ENCODE data around the gene PRR16.

DNA sequence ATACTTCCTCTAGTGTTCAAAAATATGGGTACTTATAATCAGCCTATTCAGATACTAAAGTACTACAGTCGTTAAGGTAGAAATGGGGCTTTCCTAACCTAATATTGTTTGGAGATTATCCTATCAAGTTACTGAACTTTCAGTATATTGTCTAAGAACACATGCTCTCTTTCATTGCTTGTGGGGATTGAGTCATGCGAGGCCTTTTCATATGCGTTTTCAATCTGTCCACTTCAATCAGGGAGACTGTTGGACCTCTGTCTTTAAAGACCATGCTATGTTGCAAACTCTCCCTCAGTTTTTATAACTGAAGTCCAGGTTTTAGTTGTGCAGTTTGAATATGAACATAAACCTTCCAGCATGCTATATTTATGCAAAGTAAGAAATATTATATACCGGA is 15.0 kb downstream of the PRR16 start:
- TF ChIP-seq, protein P1, sequence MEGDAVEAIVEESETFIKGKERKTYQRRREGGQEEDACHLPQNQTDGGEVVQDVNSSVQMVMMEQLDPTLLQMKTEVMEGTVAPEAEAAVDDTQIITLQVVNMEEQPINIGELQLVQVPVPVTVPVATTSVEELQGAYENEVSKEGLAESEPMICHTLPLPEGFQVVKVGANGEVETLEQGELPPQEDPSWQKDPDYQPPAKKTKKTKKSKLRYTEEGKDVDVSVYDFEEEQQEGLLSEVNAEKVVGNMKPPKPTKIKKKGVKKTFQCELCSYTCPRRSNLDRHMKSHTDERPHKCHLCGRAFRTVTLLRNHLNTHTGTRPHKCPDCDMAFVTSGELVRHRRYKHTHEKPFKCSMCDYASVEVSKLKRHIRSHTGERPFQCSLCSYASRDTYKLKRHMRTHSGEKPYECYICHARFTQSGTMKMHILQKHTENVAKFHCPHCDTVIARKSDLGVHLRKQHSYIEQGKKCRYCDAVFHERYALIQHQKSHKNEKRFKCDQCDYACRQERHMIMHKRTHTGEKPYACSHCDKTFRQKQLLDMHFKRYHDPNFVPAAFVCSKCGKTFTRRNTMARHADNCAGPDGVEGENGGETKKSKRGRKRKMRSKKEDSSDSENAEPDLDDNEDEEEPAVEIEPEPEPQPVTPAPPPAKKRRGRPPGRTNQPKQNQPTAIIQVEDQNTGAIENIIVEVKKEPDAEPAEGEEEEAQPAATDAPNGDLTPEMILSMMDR (IDR thresholded peaks at IDR 0.05): no peak
- no peak for TF ChIP-seq POLR2A (IDR thresholded peaks at IDR 0.05)
